Adipose tissue (tissue), 3 donors: ENCODE measurements around the gene LRRC7. TPM values are rescaled to one million over a fixed set of nuclear protein-coding genes. Genes with fewer than 3 reads are reported as not detected.
"Not testable (repeated sequence)": the region's sequence is repeated elsewhere in the genome, so short reads cannot be mapped to it uniquely, and the experiment has no call there.

Experiments used
- H3K27ac ChIP-seq: one replicate; pipeline ENCODE4 v1.5.1; 2013; ENCODE audit warnings: low read depth, low read length
- WGBS, 3 donors: extraction: QIAGEN DNeasy Blood & Tissue Kit; methylation state at CpG; one replicate each; pipeline ENCODE4 v1.1.7; 2013; 5-methylcytosine and 5-hydroxymethylcytosine counted together
- polyA plus RNA-seq, 3 donors: library from polyadenylated mRNA; stranded (reverse); fragments of 200-250 nt; gene quantifications; one replicate each; pipeline ENCODE4 v1.2.3, GENCODE V29; 2013
- donor health status: healthy with polysubstance abuse.
- donor health status: Bipolar disorder and iron deficiency.
- donor health status: healthy.

LRRC7 gene
- polyA plus RNA-seq, 3 donors: 0.04 to 0.22 TPM; not detected in 1

- WGBS, 3 donors: 62 to 76% (median 74%) methylated on average over 2 of the region's 2 CpGs
- no peak overlapping the region for H3K27ac ChIP-seq
These were observed 268.2 kb downstream of the LRRC7 start for GRCh38 chr1:69835955-69836354.

GRCh38 chr1:69836971-69837636, 269.4 kb downstream of the LRRC7 start:
- WGBS, 3 donors: 71 to 89% (median 86%) methylated on average over 1 of the region's 1 CpG
- no peak overlapping the region for H3K27ac ChIP-seq

- 68 to 71% (median 70%) methylated on average over 1 of the region's 1 CpG for WGBS, 3 donors
- H3K27ac ChIP-seq: no peak overlapping the region
These were observed 274.6 kb downstream of the LRRC7 start for GRCh38 chr1:69842326-69842725.

GRCh38 chr1:69845655-69846054, 277.9 kb downstream of the LRRC7 start:
- no peak overlapping the region for H3K27ac ChIP-seq
- 94 to 97% (median 95%) methylated on average over 1 of the region's 1 CpG for WGBS, 3 donors

- no peak overlapping the region for H3K27ac ChIP-seq
- 39 to 74% (median 72%) methylated on average over 3 of the region's 3 CpGs for WGBS, 3 donors
These were observed 278.5 kb downstream of the LRRC7 start for GRCh38 chr1:69846267-69846666.

GRCh38 chr1:69847670-69848069, 279.9 kb downstream of the LRRC7 start:
- 75 to 86% (median 85%) methylated on average over 4 of the region's 4 CpGs for WGBS, 3 donors
- no peak overlapping the region for H3K27ac ChIP-seq

GRCh38 chr1:69852151-69852550, 284.4 kb downstream of the LRRC7 start:
- 52 to 61% (median 57%) methylated on average over 4 of the region's 4 CpGs for WGBS, 3 donors

GRCh38 chr1:69852706-69853105, 285.0 kb downstream of the LRRC7 start:
- no peak overlapping the region for H3K27ac ChIP-seq

More at GRCh38 chr1:69852151-69852550, 284.4 kb downstream of the LRRC7 start:
- H3K27ac ChIP-seq: no peak overlapping the region

GRCh38 chr1:69858534-69858933, 290.8 kb downstream of the LRRC7 start:
- WGBS, 3 donors: 50 to 76% (median 71%) methylated on average over 1 of the region's 1 CpG
- no peak overlapping the region for H3K27ac ChIP-seq

- no peak overlapping the region for H3K27ac ChIP-seq
- WGBS, 3 donors: 68 to 89% (median 86%) methylated on average over 5 of the region's 5 CpGs
These were observed 293.9 kb downstream of the LRRC7 start for GRCh38 chr1:69861641-69862040.

GRCh38 chr1:69862906-69863305, 295.2 kb downstream of the LRRC7 start:
- no peak overlapping the region for H3K27ac ChIP-seq
- 84 to 91% (median 90%) methylated on average over 1 of the region's 1 CpG for WGBS, 3 donors

- 54 to 71% (median 68%) methylated on average over 1 of the region's 1 CpG for whole genome bisulfite sequencing, 3 donors
These were observed 296.0 kb downstream of the LRRC7 start for GRCh38 chr1:69863704-69864103.

GRCh38 chr1:69871412-69871811, 303.7 kb downstream of the LRRC7 start:
- 51 to 65% (median 61%) methylated on average over 3 of the region's 3 CpGs for WGBS, 3 donors
- H3K27ac ChIP-seq: no peak overlapping the region

More at GRCh38 chr1:69863704-69864103, 296.0 kb downstream of the LRRC7 start:
- no peak overlapping the region for H3K27ac ChIP-seq

- WGBS, 3 donors: 48 to 76% (median 69%) methylated on average over 3 of the region's 3 CpGs
- H3K27ac ChIP-seq: no peak overlapping the region
These were observed 310.6 kb downstream of the LRRC7 start for GRCh38 chr1:69878338-69878737.

- 71 to 94% (median 92%) methylated on average over 5 to 13 of the region's 14 CpGs for WGBS, 3 donors
- not testable (repeated sequence) for H3K27ac ChIP-seq
These were observed 320.3 kb downstream of the LRRC7 start for GRCh38 chr1:69888016-69888415.

GRCh38 chr1:69888657-69889056, 320.9 kb downstream of the LRRC7 start:
- WGBS, 3 donors: 67 to 87% (median 69%) methylated on average over 1 of the region's 1 CpG
- H3K27ac ChIP-seq: no peak overlapping the region

- 73 to 86% (median 79%) methylated on average over 5 of the region's 5 CpGs for WGBS, 3 donors
- H3K27ac ChIP-seq: no peak overlapping the region
These were observed 330.8 kb downstream of the LRRC7 start for GRCh38 chr1:69898403-69898947.

GRCh38 chr1:69911301-69911801, 343.6 kb downstream of the LRRC7 start:
- no peak overlapping the region for H3K27ac ChIP-seq
- 17 to 45% (median 20%) methylated on average over 1 of the region's 1 CpG for WGBS, 3 donors

- H3K27ac ChIP-seq: no peak overlapping the region
- WGBS, 3 donors: 38 to 45% (median 43%) methylated on average over 1 of the region's 1 CpG
These were observed 346.3 kb downstream of the LRRC7 start for GRCh38 chr1:69913977-69914376.
